ENCODE data around the gene HIVEP3.

The HIVEP3 gene

DNA sequence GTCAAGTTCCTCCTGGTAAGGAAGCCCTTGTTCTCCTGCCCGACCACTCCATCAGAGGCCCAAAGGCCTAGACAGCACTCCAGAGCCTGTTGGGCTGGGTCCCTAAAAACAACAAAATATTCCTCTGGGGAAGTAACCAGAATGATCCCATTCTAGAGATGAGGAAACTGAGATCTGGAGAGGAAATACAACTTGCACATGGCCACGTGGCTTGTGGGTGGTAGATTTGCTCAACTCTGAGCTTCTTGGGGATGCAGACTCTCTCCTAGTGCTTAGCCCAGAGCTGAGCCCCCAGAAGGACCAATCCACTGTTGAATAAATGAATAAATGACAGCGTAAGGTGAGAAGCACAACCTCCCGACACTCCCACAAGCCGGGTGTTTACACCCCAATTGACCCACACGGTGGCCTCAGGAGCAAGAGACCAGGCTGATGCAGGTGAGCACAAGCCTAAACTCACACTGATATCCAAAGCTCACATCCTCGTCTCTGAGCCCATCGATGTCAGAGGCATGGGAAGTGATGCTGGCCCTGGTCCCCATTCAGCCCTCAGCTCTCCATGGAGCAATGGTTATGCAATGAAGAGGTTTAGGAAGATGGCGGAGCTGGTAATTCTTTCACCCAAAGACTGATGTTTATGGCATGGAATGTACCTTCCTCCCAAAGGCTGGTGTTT, 261.8 kb downstream of the HIVEP3 start:
- Histone ChIP-seq H2AFZ (ENCODE audit: low read depth) (no peak overlapping the region), H3K36me3 (ENCODE audit: insufficient read depth) (no peaks in the 10 kb centered on the region), H3K27ac (no peak overlapping the region), H3K9ac (no peak overlapping the region), H3K4me2 (no peak overlapping the region), H3K4me3 (IDR thresholded peaks at IDR 0.05; ENCODE audit: insufficient read depth, low read depth, low read length) (no peak overlapping the region), H4K20me1 (ENCODE audit: insufficient read depth) (no peaks in the 10 kb centered on the region), H3K27me3 (ENCODE audit: insufficient read depth, low read depth) (peaks cover 6% of the 10 kb centered on the region; the same call in 1 of the 2 replicates), H3K79me2 (ENCODE audit: insufficient read depth, low read depth) (0 out of 2 replicates have a peak, but pooled peaks cover 3% of the 10 kb centered on the region), H3K4me1 (ENCODE audit: low read depth, poor library complexity, severe bottlenecking) (peaks cover 21% of the 10 kb centered on the region)
- TF ChIP-seq, protein P1, sequence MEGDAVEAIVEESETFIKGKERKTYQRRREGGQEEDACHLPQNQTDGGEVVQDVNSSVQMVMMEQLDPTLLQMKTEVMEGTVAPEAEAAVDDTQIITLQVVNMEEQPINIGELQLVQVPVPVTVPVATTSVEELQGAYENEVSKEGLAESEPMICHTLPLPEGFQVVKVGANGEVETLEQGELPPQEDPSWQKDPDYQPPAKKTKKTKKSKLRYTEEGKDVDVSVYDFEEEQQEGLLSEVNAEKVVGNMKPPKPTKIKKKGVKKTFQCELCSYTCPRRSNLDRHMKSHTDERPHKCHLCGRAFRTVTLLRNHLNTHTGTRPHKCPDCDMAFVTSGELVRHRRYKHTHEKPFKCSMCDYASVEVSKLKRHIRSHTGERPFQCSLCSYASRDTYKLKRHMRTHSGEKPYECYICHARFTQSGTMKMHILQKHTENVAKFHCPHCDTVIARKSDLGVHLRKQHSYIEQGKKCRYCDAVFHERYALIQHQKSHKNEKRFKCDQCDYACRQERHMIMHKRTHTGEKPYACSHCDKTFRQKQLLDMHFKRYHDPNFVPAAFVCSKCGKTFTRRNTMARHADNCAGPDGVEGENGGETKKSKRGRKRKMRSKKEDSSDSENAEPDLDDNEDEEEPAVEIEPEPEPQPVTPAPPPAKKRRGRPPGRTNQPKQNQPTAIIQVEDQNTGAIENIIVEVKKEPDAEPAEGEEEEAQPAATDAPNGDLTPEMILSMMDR (conservative IDR thresholded peaks at IDR 0.05; ENCODE audit: low read depth, low read length) = no peak

DNA sequence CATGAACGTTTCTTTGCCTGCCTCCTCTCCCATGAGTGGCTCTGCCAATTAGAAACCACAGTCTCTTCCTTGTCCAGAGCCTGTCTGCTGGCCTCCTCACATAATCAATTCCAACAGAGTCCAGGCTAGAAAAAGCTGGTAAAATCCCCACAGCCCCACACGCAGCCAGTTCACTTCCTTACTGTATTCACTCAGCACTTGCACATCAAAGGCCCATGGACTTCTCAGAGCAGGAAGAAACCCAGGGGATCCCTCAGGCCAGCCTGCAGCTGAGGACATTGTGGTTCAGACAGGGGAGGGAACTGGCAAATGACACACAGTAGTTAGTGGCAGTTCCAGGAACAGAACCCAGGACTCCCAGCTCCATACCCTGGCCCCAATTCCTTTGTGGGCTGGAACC, 262.7 kb downstream of the HIVEP3 start:
- Histone ChIP-seq H3K4me1 (ENCODE audit: low read depth, poor library complexity, severe bottlenecking) (peaks cover 18% of the 10 kb centered on the region), H3K27ac (no peak overlapping the region), H3K27me3 (ENCODE audit: insufficient read depth, low read depth) (peaks cover 2% of the 10 kb centered on the region; the same call in 1 of the 2 replicates), H3K4me3 (IDR thresholded peaks at IDR 0.05; ENCODE audit: insufficient read depth, low read depth, low read length) (no peak overlapping the region), H3K4me2 (no peak overlapping the region), H3K79me2 (ENCODE audit: insufficient read depth, low read depth) (0 out of 2 replicates have a peak, but pooled peaks cover 3% of the 10 kb centered on the region), H4K20me1 (ENCODE audit: insufficient read depth) (no peaks in the 10 kb centered on the region), H3K36me3 (ENCODE audit: insufficient read depth) (no peaks in the 10 kb centered on the region), H3K9ac (no peak overlapping the region), H2AFZ (ENCODE audit: low read depth) (no peak overlapping the region)
- TF ChIP-seq, protein P1 (conservative IDR thresholded peaks at IDR 0.05; ENCODE audit: low read depth, low read length) = no peak

DNA sequence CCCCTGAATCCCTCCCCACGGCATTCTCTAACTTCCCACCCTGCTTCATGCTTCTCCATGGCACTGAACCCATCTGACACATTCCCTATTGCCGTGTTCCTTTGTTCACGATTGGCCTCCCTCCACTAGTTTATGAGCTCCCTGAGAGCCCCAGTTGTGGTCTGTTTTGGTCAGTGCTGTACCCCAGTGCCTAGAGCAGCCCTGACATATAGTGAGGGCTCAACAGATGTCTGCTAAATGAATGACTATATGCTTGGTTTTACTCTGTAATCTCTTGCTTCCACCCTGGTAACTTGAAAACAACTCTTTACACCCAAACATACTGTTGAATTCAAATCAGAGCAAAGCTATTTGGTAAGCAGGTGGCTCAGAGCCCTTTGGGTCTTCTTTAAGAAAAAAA, 263.1 kb downstream of the HIVEP3 start:
- H3K27ac ChIP-seq = no peak overlapping the region
- no peak overlapping the region for H2AFZ ChIP-seq (ENCODE audit: low read depth)
- TF ChIP-seq, protein P1 (conservative IDR thresholded peaks at IDR 0.05; ENCODE audit: low read depth, low read length) = no peak
- no peaks in the 10 kb centered on the region for H4K20me1 ChIP-seq (ENCODE audit: insufficient read depth)
- no peaks in the 10 kb centered on the region; the same call in 1 of the 2 replicates for H3K27me3 ChIP-seq (ENCODE audit: insufficient read depth, low read depth)
- no peak overlapping the region for H3K4me2 ChIP-seq
- H3K9ac ChIP-seq = no peak overlapping the region
- no peak overlapping the region for H3K4me3 ChIP-seq (IDR thresholded peaks at IDR 0.05; ENCODE audit: insufficient read depth, low read depth, low read length)
- 0 out of 2 replicates have a peak, but pooled peaks cover 3% of the 10 kb centered on the region for H3K79me2 ChIP-seq (ENCODE audit: insufficient read depth, low read depth)
- H3K36me3 ChIP-seq (ENCODE audit: insufficient read depth) = no peaks in the 10 kb centered on the region
- H3K4me1 ChIP-seq (ENCODE audit: low read depth, poor library complexity, severe bottlenecking) = peaks cover 14% of the 10 kb centered on the region

DNA sequence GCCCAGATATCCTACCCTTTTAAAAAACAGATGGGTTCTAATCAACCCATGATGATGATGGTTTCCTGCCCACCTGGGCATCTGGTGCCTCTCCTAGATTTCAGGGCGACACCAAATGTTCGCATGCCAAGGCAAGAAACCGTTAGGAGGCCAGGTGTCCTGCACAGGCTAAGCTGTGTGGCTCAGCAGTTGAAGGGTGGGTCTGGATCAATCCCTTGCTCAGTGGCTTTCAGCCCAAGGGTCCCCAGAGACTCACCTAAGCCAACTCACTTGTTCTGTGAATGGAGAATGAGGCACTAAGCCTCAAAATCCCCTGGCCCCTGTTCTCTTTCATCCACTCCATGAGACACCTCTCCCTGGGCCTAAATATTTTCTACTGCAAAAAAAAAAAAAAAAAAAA, 265.1 kb downstream of the HIVEP3 start:
- Histone ChIP-seq H3K27ac (no peak overlapping the region), H3K36me3 (ENCODE audit: insufficient read depth) (no peaks in the 10 kb centered on the region), H3K9ac (no peak overlapping the region), H3K4me1 (ENCODE audit: low read depth, poor library complexity, severe bottlenecking) (peaks cover 9% of the 10 kb centered on the region), H4K20me1 (ENCODE audit: insufficient read depth) (no peaks in the 10 kb centered on the region), H2AFZ (ENCODE audit: low read depth) (no peak overlapping the region), H3K79me2 (ENCODE audit: insufficient read depth, low read depth) (no peaks in the 10 kb centered on the region), H3K4me3 (IDR thresholded peaks at IDR 0.05; ENCODE audit: insufficient read depth, low read depth, low read length) (no peak overlapping the region), H3K4me2 (no peak overlapping the region), H3K27me3 (ENCODE audit: insufficient read depth, low read depth) (no peaks in the 10 kb centered on the region)
- TF ChIP-seq, protein P1 (conservative IDR thresholded peaks at IDR 0.05; ENCODE audit: low read depth, low read length) = no peak

Measured in KMS-11 (cell line).